GM21360 (cell line): ENCODE results near the gene RBMS3.
"Not testable (repeated sequence)": the region's sequence is repeated elsewhere in the genome, so short reads cannot be mapped to it uniquely, and the experiment has no call there.

Experiments used
- ATAC-seq: cut with Tn5 transposase; IDR thresholded peaks from one replicate; pipeline ENCODE4 v1.9.1; 2021; ENCODE audit warnings: mild to moderate bottlenecking, moderate library complexity; ENCODE audit not compliant: unreplicated experiment

The RBMS3 gene

GRCh38 chr3:29337565-29337964 is 56.7 kb downstream of the RBMS3 start:
- ATAC-seq, result no peak

GRCh38 chr3:29338377-29338776 is 57.5 kb downstream of the RBMS3 start:
- no peak for ATAC-seq

GRCh38 chr3:29339016-29339833 is 58.4 kb downstream of the RBMS3 start:
- ATAC-seq, result no peak

GRCh38 chr3:29344154-29344553 is 63.3 kb downstream of the RBMS3 start:
- ATAC-seq, result no peak

GRCh38 chr3:29344935-29345334 is 64.1 kb downstream of the RBMS3 start:
- no peak for ATAC-seq

GRCh38 chr3:29345516-29346300 is 64.8 kb downstream of the RBMS3 start:
- ATAC-seq, result no peak

GRCh38 chr3:29346828-29347227 is 66.0 kb downstream of the RBMS3 start:
- no peak for ATAC-seq

- ATAC-seq, result no peak
Measured at GRCh38 chr3:29347412-29347811, 66.5 kb downstream of the RBMS3 start.

GRCh38 chr3:29348316-29348715 is 67.4 kb downstream of the RBMS3 start:
- no peak for ATAC-seq

GRCh38 chr3:29349049-29349448 is 68.2 kb downstream of the RBMS3 start:
- ATAC-seq, result no peak

GRCh38 chr3:29353807-29354206 is 72.9 kb downstream of the RBMS3 start:
- no peak for ATAC-seq

GRCh38 chr3:29354894-29355293 is 74.0 kb downstream of the RBMS3 start:
- ATAC-seq, result no peak

- no peak for ATAC-seq
Measured at GRCh38 chr3:29356062-29356461, 75.2 kb downstream of the RBMS3 start.

- not testable (repeated sequence) for ATAC-seq
Measured at GRCh38 chr3:29360289-29360688, 79.4 kb downstream of the RBMS3 start.

GRCh38 chr3:29363110-29363509 is 82.2 kb downstream of the RBMS3 start:
- no peak for ATAC-seq

GRCh38 chr3:29370021-29370420 is 89.2 kb downstream of the RBMS3 start:
- no peak for ATAC-seq

GRCh38 chr3:29370476-29371420 is 89.9 kb downstream of the RBMS3 start:
- ATAC-seq, result no peak

GRCh38 chr3:29373131-29373680 is 92.3 kb downstream of the RBMS3 start:
- ATAC-seq, result no peak

- no peak for ATAC-seq
Measured at GRCh38 chr3:29374226-29374625, 93.4 kb downstream of the RBMS3 start.

GRCh38 chr3:29379097-29379496 is 98.2 kb downstream of the RBMS3 start:
- ATAC-seq, result no peak

GRCh38 chr3:29381595-29381994 is 100.7 kb downstream of the RBMS3 start:
- ATAC-seq, result no peak
